Hepatocyte (in vitro differentiated cells): ENCODE results near the gene BCOR. TPM values are rescaled to one million over a fixed set of nuclear protein-coding genes. Genes with fewer than 3 reads are reported as not detected.

Experiments
- DNase-seq: peaks from one replicate; pipeline ENCODE4 v3.0.0-alpha.2; 2016; ENCODE audit warnings: low spot score
- H2AFZ ChIP-seq: fragments of 200-600 bp; sonication (generic); 2 replicates; pipeline ENCODE4 v1.6.0; 2016; ENCODE audit warnings: antibody characterized with exemption, mild to moderate bottlenecking
- H3K27ac ChIP-seq: fragments of 200-600 bp; sonication (generic); 2 replicates; pipeline ENCODE4 v1.5.1; 2016; ENCODE audit warnings: mild to moderate bottlenecking
- H3K27me3 ChIP-seq: fragments of 200-600 bp; sonication (generic); 2 replicates; pipeline ENCODE4 v1.6.1; 2016
- H3K36me3 ChIP-seq: fragments of 200-600 bp; sonication (generic); replicated peaks from 2 replicates; pipeline ENCODE4 v1.5.1; 2016; ENCODE audit warnings: low read depth; ENCODE audit not compliant: insufficient read depth
- H3K4me1 ChIP-seq: fragments of 200-600 bp; sonication (generic); 2 replicates; pipeline ENCODE4 v1.5.1; 2016; ENCODE audit warnings: mild to moderate bottlenecking, moderate library complexity; ENCODE audit not compliant: insufficient read depth
- H3K4me2 ChIP-seq: fragments of 200-600 bp; sonication (generic); 2 replicates; pipeline ENCODE4 v1.6.0; 2016
- H3K4me3 ChIP-seq: fragments of 200-600 bp; sonication (generic); 2 replicates; pipeline ENCODE4 v1.5.1; 2016; ENCODE audit warnings: mild to moderate bottlenecking
- H3K79me2 ChIP-seq: fragments of 200-600 bp; sonication (generic); 2 replicates; pipeline ENCODE4 v1.6.0; 2017; ENCODE audit warnings: mild to moderate bottlenecking
- H3K9me2 ChIP-seq: fragments of 200-600 bp; sonication (generic); replicated peaks from 2 replicates; pipeline ENCODE4 v1.6.0; 2017; ENCODE audit warnings: mild to moderate bottlenecking; ENCODE audit not compliant: insufficient read depth
- H3K9me3 ChIP-seq: fragments of 200-600 bp; sonication (generic); 2 replicates; pipeline ENCODE4 v1.5.1; 2016; ENCODE audit warnings: low read depth, mild to moderate bottlenecking
- H4K20me1 ChIP-seq: fragments of 200-600 bp; sonication (generic); 2 replicates; pipeline ENCODE4 v1.6.0; 2016; ENCODE audit warnings: mild to moderate bottlenecking; ENCODE audit not compliant: insufficient read depth, poor library complexity, severe bottlenecking
- CTCF ChIP-seq: fragments of 200-600 bp; sonication (generic); IDR thresholded peaks from 2 replicates; pipeline ENCODE4 v1.5.1; 2016; ENCODE audit warnings: antibody characterized with exemption, mild to moderate bottlenecking; ENCODE audit not compliant: poor library complexity
- EZH2 ChIP-seq: fragments of 200-600 bp; sonication (generic); IDR thresholded peaks from 2 replicates; pipeline ENCODE4 v1.6.1; 2016; ENCODE audit warnings: antibody characterized with exemption, mild to moderate bottlenecking, borderline replicate concordance
- EZH2phosphoT487 ChIP-seq: fragments of 200-600 bp; sonication (generic); IDR thresholded peaks from one replicate; pipeline ENCODE4 v1.6.1; 2018; ENCODE audit warnings: antibody characterized with exemption, mild to moderate bottlenecking, low read depth, moderate library complexity; ENCODE audit not compliant: unreplicated experiment, severe bottlenecking
- WGBS: methylation state at CpG from one replicate; pipeline ENCODE4 v1.1.6; 2016; ENCODE audit warnings: low lambda C conversion rate; ENCODE audit errors: missing lambda C conversion rate; 5-methylcytosine and 5-hydroxymethylcytosine counted together
- polyA plus RNA-seq: library from polyadenylated mRNA; unstranded; fragments of >200 nt; fragmentation: Nextera tagmentation; extraction: Ambion mirVana; gene quantifications from 2 replicates; pipeline ENCODE4 v1.2.1, GENCODE V29; 2016
- total RNA-seq: library from RNA; depleted of rRNA; stranded (reverse); fragments of >200 nt; gene quantifications from 2 replicates; pipeline ENCODE4 v1.2.3, GENCODE V29; 2014

Gene BCOR
- total and polyA plus RNA-seq, 2 experiments from 2014 or later: 13.6 to 22.9 TPM

DNA sequence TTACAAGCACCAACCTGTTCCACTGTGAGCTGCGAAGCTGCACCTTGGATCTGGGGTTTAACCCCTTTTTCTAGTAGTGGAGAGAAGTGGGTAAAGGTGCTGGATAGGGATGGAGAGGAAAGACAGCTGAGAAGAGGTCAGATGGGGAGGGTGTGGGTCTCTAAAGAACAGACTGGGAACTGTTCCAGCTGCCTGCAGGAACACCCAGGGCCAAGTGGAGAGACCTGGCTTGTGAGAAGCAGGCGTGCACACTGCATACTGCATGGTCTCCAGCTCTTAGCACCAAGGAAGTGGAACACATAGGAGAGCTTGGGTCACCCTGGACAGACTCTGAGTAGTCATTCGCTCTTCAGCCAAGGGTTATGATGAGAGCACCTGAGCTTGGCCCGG, 16.1 kb downstream of the BCOR start:
- no peak overlapping the region for H3K27ac ChIP-seq
- H3K79me2 ChIP-seq: peaks cover 62% of the 10 kb centered on the region
- no peaks in the 10 kb centered on the region for H3K9me2 ChIP-seq
- 69% methylated on average over 4 of the region's 4 CpGs for WGBS
- H2AFZ ChIP-seq: no peak overlapping the region
- H3K27me3 ChIP-seq: peaks cover 10% of the 10 kb centered on the region
- no peaks in the 10 kb centered on the region for H3K9me3 ChIP-seq
- TF ChIP-seq CTCF (no peak), EZH2 (no peak), EZH2phosphoT487 (no peak)
- peaks cover 47% of the 10 kb centered on the region for H4K20me1 ChIP-seq
- H3K4me2 ChIP-seq: no peak overlapping the region
- no peak overlapping the region for H3K4me3 ChIP-seq
- H3K36me3 ChIP-seq: no peaks in the 10 kb centered on the region
- DNase-seq: no peak
- peaks cover 57% of the 10 kb centered on the region for H3K4me1 ChIP-seq

DNA sequence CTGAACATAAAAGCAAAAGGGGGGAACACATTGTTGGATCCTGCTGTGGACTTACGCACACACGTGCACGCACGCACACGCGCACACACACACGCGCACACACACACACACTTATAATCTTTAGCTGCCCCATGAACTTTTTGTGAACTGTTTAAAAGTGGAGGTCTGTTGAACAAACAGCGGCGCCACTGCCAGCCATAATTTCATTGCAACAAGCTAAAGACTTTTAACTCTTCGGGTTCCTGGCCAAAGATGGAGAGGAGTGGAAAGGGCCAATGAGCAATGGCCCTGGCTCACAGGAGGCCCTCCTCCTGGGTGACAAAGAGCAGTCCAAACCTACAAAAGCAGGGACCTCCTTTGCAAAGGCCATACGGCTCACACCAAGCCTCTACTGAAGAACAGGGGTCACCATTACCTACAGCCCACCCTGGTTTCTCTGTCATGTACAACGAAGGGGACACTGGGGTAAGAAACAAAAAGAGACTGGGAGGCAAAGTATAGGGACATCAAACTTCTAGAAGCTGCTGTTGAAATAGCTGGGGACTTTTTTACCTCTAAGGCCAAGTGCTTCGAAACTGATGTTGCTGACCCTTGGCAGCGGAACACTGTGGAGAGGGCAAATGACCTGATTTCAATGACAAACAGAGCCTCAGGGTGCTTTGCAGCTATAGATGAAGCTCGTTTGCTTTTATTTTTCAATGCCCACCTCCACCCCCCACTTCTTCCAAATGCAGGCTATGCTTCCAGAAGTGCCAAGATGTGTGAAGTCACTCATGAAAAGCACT, 16.7 kb downstream of the BCOR start:
- WGBS: 53% methylated on average over 16 of the region's 16 CpGs
- H4K20me1 ChIP-seq: peaks cover 45% of the 10 kb centered on the region
- peaks cover 58% of the 10 kb centered on the region for H3K79me2 ChIP-seq

DNA sequence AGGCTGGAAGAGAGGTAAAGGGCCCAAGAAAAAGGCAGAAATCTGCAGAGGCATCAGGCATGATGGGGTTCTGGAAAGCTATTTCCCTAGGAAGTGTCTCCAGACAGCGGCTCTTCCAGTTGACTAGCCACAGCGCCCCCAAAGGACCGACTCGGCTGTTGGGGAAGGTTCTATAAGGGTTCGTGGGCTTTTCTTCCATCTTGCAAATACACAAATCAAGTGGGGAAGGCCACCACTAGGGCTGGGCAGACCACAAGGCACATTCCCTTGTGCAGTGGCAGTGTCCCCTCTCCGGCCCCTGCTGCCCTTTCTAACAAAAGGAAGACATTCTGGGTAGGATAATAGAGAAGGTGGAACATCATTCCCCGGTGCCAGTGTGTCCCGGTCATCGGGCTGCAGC, 18.2 kb downstream of the BCOR start:
- Histone ChIP-seq H3K27me3 (peaks cover 9% of the 10 kb centered on the region), H3K4me3 (no peak overlapping the region), H3K4me1 (peaks cover 37% of the 10 kb centered on the region), H3K79me2 (peaks cover 48% of the 10 kb centered on the region), H4K20me1 (peaks cover 40% of the 10 kb centered on the region), H3K9me2 (no peaks in the 10 kb centered on the region), H3K9me3 (no peaks in the 10 kb centered on the region), H3K4me2 (no peak overlapping the region), H3K27ac (no peak overlapping the region), H2AFZ (no peak overlapping the region), H3K36me3 (no peaks in the 10 kb centered on the region)
- TF ChIP-seq CTCF (no peak), EZH2phosphoT487 (no peak), EZH2 (no peak)
- 83% methylated on average over 9 of the region's 9 CpGs for WGBS
- no peak for DNase-seq

More for the DNA sequence above, 16.7 kb downstream of the BCOR start:
- H3K9me3 ChIP-seq: no peaks in the 10 kb centered on the region
- peak overlapping the region; percentile 33 for H3K4me2 ChIP-seq
- H2AFZ ChIP-seq: no peak overlapping the region
- H3K4me3 ChIP-seq: no peak overlapping the region
- peak; percentile 46 for DNase-seq
- H3K36me3 ChIP-seq: no peaks in the 10 kb centered on the region
- peak overlapping the region; percentile 11 for H3K27ac ChIP-seq
- H3K9me2 ChIP-seq: no peaks in the 10 kb centered on the region
- peaks cover 10% of the 10 kb centered on the region for H3K27me3 ChIP-seq
- no peak for TF ChIP-seq EZH2phosphoT487
- peaks cover 51% of the 10 kb centered on the region for H3K4me1 ChIP-seq

DNA sequence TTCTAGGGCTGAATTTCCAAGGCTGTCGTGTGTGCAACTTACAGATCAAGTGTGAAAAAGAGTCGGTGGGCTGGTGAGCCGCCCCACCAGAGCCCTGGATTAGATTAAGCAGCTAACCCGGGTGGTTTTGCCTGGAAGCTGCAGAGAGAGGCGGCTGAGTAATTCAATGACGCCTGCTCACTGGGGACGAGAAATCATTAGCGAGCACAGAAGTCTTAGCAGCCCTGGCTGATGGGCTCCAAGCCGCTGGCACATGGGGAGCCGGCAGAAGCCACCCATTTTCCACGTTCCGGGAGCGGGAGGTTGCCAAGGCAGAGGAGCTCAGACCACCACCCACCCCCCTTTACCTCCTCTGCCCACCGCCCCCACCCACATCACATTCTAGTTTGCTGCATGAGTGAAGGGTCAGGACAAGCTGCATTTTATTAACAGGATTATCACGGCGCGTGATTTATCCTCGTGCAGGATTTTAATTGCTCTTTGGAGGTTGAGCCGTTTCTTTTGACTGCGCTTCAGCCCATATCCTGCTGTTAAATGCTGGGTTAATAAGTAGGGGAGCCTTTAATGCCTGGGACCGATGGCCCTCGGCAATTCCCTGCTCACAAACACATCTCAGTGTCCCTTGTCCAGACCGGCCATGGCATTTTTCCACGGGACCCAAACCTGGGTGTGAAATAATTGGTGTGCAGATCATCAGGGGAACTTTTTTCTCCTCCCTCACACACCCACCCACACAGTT, 19.1 kb downstream of the BCOR start:
- TF ChIP-seq EZH2 (no peak), CTCF (no peak), EZH2phosphoT487 (no peak)
- no peaks in the 10 kb centered on the region for H3K36me3 ChIP-seq
- H3K9me3 ChIP-seq: no peaks in the 10 kb centered on the region
- H3K9me2 ChIP-seq: no peaks in the 10 kb centered on the region
- peaks cover 40% of the 10 kb centered on the region for H4K20me1 ChIP-seq
- no peak overlapping the region for H3K4me3 ChIP-seq
- no peak overlapping the region for H3K27ac ChIP-seq
- H3K27me3 ChIP-seq: no peaks in the 10 kb centered on the region
- H3K4me2 ChIP-seq: no peak overlapping the region
- H3K79me2 ChIP-seq: peaks cover 39% of the 10 kb centered on the region
- 67% methylated on average over 24 of the region's 24 CpGs for WGBS
- H3K4me1 ChIP-seq: peaks cover 28% of the 10 kb centered on the region
- no peak overlapping the region for H2AFZ ChIP-seq
- no peak for DNase-seq
